K562 (cell line): ENCODE measurements around the gene ATP1A3. TPM values are rescaled to one million over a fixed set of nuclear protein-coding genes. Genes with fewer than 3 reads are reported as not detected.

Experiments used
- ATAC-seq: fragments of 200-7000 bp; cut with Tn5 transposase; 3 replicates; pipeline ENCODE4 v1.9.1; 2020; ENCODE audit warnings: moderate library complexity
- BruUV-seq: library from RNA; stranded (reverse); fragments of 400-500 nt; replicated peaks from 2 replicates; lab custom pipeline; 2021; lab: Mats Ljungman, UMichigan
- CTCF ChIA-PET: fragments of 300-600 bp; formaldehyde crosslinking; extraction: SDS; loops from one replicate; lab custom pipeline; 2021; ENCODE audit warnings: low intra/inter-chr PET ratio; lab: Yijun Ruan, JAX
- POLR2A ChIA-PET: fragments of 300-600, 350-650 bp; sonication (Branson Sonifier 250); formaldehyde crosslinking; extraction: SDS; loops from one replicate; lab custom pipeline; 2021; ENCODE audit warnings: antibody characterized with exemption, inconsistent platforms; lab: Yijun Ruan, JAX
- DNase-seq, 4 experiments: peaks; one replicate each; pipeline versions ENCODE4 v3.0.0 to v3.0.0-alpha.2; 2011 to 2018; ENCODE audit warnings: low spot score in 3 of 4, mixed read lengths in 3 of 4; ENCODE audit errors: extremely low read depth in 1 of 4
- FAIRE-seq: peaks from 2 replicates; lab custom pipeline; 2011; peaks lifted over from hg19 to GRCh38; lab: Jason Lieb, UNC
- H2AFZ ChIP-seq: 2 replicates; pipeline ENCODE4 v1.6.0; 2011; ENCODE audit warnings: low read depth, low read length, control low read depth, inconsistent platforms
- H3K27ac ChIP-seq: fragments of 200-600 bp; 3 replicates; pipeline ENCODE4 v1.8.0; 2011; ENCODE audit warnings: low read depth, mild to moderate bottlenecking, control low read depth, inconsistent platforms, low read length, moderate library complexity, mixed read lengths; ENCODE audit errors: extremely low read depth
- H3K27me3 ChIP-seq, 2 experiments: fragments of 300-600 bp in 1 of 2; 2 replicates in 1 of 2; 3 replicates in 1 of 2; pipeline versions ENCODE4 v1.6.0 to v1.8.0; 2011; ENCODE audit warnings: inconsistent platforms in 2 of 2, low read length in 2 of 2, mild to moderate bottlenecking in 1 of 2, mixed read lengths in 1 of 2, moderate library complexity in 1 of 2; ENCODE audit not compliant: control insufficient read depth in 2 of 2, insufficient read depth in 2 of 2
- H3K36me3 ChIP-seq: fragments of 300-600 bp; 3 replicates; pipeline ENCODE4 v1.8.0; 2011; ENCODE audit warnings: mild to moderate bottlenecking, low read length, inconsistent platforms; ENCODE audit not compliant: control insufficient read depth, insufficient read depth
- H3K4me1 ChIP-seq, 2 experiments: fragments of 200-600 bp in 1 of 2; replicated peaks in 1 of 2; 2 replicates in 1 of 2; 3 replicates in 1 of 2; pipeline versions ENCODE4 v1.5.1 to v1.8.0; 2011; ENCODE audit warnings: inconsistent platforms in 2 of 2, low read length in 2 of 2, mild to moderate bottlenecking in 1 of 2, mixed read lengths in 1 of 2, moderate library complexity in 1 of 2; ENCODE audit not compliant: control insufficient read depth in 2 of 2, insufficient read depth in 2 of 2
- H3K4me2 ChIP-seq: 2 replicates; pipeline ENCODE4 v1.6.1; 2011; ENCODE audit warnings: low read length, control low read depth, inconsistent platforms, mixed read lengths; ENCODE audit not compliant: insufficient read depth
- H3K4me3 ChIP-seq: fragments of 200-600 bp; sonication (generic), shearing (Covaris generic); 2 replicates; pipeline ENCODE4 v1.5.1; 2016; ENCODE audit warnings: control low read depth, inconsistent platforms
- H3K79me2 ChIP-seq: fragments of 200-600 bp; 3 replicates; pipeline ENCODE4 v1.8.0; 2011; ENCODE audit warnings: low read length, inconsistent platforms; ENCODE audit not compliant: control insufficient read depth, insufficient read depth
- H3K9ac ChIP-seq, 2 experiments: 2 replicates each; pipeline versions ENCODE4 v1.6.0 to v1.6.1; 2011; ENCODE audit warnings: low read depth in 2 of 2, low read length in 2 of 2, control low read depth in 1 of 2, inconsistent platforms in 1 of 2, mild to moderate bottlenecking in 1 of 2, mixed read lengths in 1 of 2; ENCODE audit not compliant: insufficient read depth in 1 of 2
- H3K9me1 ChIP-seq: one replicate; pipeline ENCODE4 v1.6.0; 2011; ENCODE audit warnings: inconsistent platforms, mild to moderate bottlenecking, low read length, moderate library complexity; ENCODE audit not compliant: control insufficient read depth, insufficient read depth
- H3K9me3 ChIP-seq: replicated peaks from 2 replicates; pipeline ENCODE4 v1.5.1; 2011; ENCODE audit warnings: low read depth, low read length, inconsistent platforms; ENCODE audit not compliant: control insufficient read depth, insufficient read depth
- H4K20me1 ChIP-seq: replicated peaks from 2 replicates; pipeline ENCODE4 v1.6.1; 2011; ENCODE audit warnings: low read length, inconsistent platforms, mixed read lengths; ENCODE audit not compliant: control insufficient read depth, insufficient read depth
- E2F6 ChIP-seq, 2 experiments: IDR thresholded peaks; 2 replicates each; pipeline ENCODE4 v1.6.1; 2011; ENCODE audit warnings: borderline replicate concordance in 1 of 2, control low read depth in 1 of 2, low read depth in 1 of 2, low read length in 1 of 2, mild to moderate bottlenecking in 1 of 2, mixed read lengths in 1 of 2, moderate library complexity in 1 of 2; ENCODE audit not compliant: insufficient read depth in 1 of 2, insufficient read length in 1 of 2, poor library complexity in 1 of 2, severe bottlenecking in 1 of 2; ENCODE audit errors: extremely low read depth in 1 of 2
- POLR2AphosphoS2 ChIP-seq: IDR thresholded peaks from 2 replicates; pipeline ENCODE4 v1.6.1; 2012; ENCODE audit warnings: low read length, improper control_type of control experiment
- THRB ChIP-seq: fragments of 450-650 bp; formaldehyde crosslinking; conservative IDR thresholded peaks from 2 replicates; pipeline ENCODE4 v1.4.0; 2022; ENCODE audit warnings: mild to moderate bottlenecking, missing genetic modification characterization
- ZBTB40 ChIP-seq, 2 experiments: fragments of 450-650 bp in 1 of 2; sonication (generic) in 1 of 2; formaldehyde crosslinking in 1 of 2; IDR thresholded peaks; 2 replicates each; pipeline versions ENCODE4 v1.7.1 to v1.9.0; 2016 to 2022; ENCODE audit warnings: inconsistent platforms in 1 of 2, mild to moderate bottlenecking in 1 of 2, missing genetic modification reagents in 1 of 2
- ZNF696 ChIP-seq: fragments of 250-450 bp; sonication (Bioruptor Pico); conservative IDR thresholded peaks from 2 replicates; pipeline ENCODE4 v1.4.0; 2020; ENCODE audit warnings: mild to moderate bottlenecking, moderate library complexity
- WGBS: fragments of 100-300 bp; shearing (Covaris generic); methylation state at CpG from one replicate; pipeline ENCODE4 v1.1.6; 2016; ENCODE audit warnings: low coverage, mixed read lengths; ENCODE audit not compliant: insufficient coverage; ENCODE audit errors: missing lambda C conversion rate; 5-methylcytosine and 5-hydroxymethylcytosine counted together
- in situ Hi-C: fragments of 300-500 bp; cut with MboI; formaldehyde crosslinking; loops from 4 replicates; pipeline ENCODE4 v1.15.0; 2018; ENCODE audit warnings: inconsistent platforms, mixed read lengths
- intact Hi-C: fragments of 100-400 bp; cut with micrococcal nuclease; formaldehyde crosslinking; loops from 2 replicates; pipeline ENCODE4 v1.14.2; 2022
- polyA plus RNA-seq, 8 experiments: library from polyadenylated mRNA; depleted of rRNA in 4 of 8; stranded (reverse) in 5 of 8; unstranded in 3 of 8; fragments of >200 nt; fragmentation: Nextera tagmentation in 2 of 8; fragmentation: Illumina TruSeq in 1 of 8; extraction: Ambion mirVana in 2 of 8; extraction: Trizol in 1 of 8; gene quantifications; 2 replicates each; pipeline versions ENCODE4 v1.2.1 to v1.2.3, GENCODE V29; 2011 to 2014; ENCODE audit warnings: inconsistent platforms in 1 of 8, missing spikeins in 1 of 8
- total RNA-seq, 7 experiments: library from RNA; depleted of rRNA in 6 of 7; stranded (reverse); fragments of >200 nt in 6 of 7; fragmentation: Illumina TruSeq in 2 of 7; extraction: Trizol in 2 of 7; gene quantifications; 2 replicates each; pipeline versions ENCODE4 v1.2.1 to v1.2.3, GENCODE V29; 2011 to 2021; ENCODE audit warnings: low replicate concordance in 1 of 7

Gene ATP1A3
- total and polyA plus RNA-seq, 9 of the 15 experiments (the other 6 are each of a cell fraction or from before 2014, with no cell fraction given) = 0.03 to 1.0 (median 0.17) TPM; not detected in 3

GRCh38 chr19:41999071-41999877 lies 5.2 kb upstream of the ATP1A3 start:
- WGBS = 35% methylated on average over 26 of the region's 55 CpGs
- no peaks in the 10 kb centered on the region for H3K9me1 ChIP-seq
- H3K9ac ChIP-seq = no peak overlapping the region
- ATAC-seq (no peak), FAIRE-seq (no peak), DNase-seq (no peak)
- intact Hi-C loops (no loop called here), in situ Hi-C loops (no loop called here)
- no peaks in the 10 kb centered on the region for H3K36me3 ChIP-seq
- no peak overlapping the region for H3K4me2 ChIP-seq
- no peaks in the 10 kb centered on the region for H3K79me2 ChIP-seq
- no TSS peak for BruUV-seq
- H3K27me3 ChIP-seq = peaks cover 15 to 73% of the 10 kb centered on the region in 2 experiments
- no peak overlapping the region for H2AFZ ChIP-seq
- no peaks in the 10 kb centered on the region for H3K9me3 ChIP-seq
- no peak overlapping the region for H3K4me3 ChIP-seq
- ChIA-PET CTCF (interaction anchor here (0.6 kb wide), 1 partner anchor 24 kb away, joined by 3 read pairs; no protein-coding TSS in a partner anchor), POLR2A (interaction anchor here (0.9 to 1.0 kb wide), 2 partner anchors 8 to 11 kb away, joined by 3 to 4 read pairs; no protein-coding TSS in a partner anchor)
- H4K20me1 ChIP-seq = peaks cover 8% of the 10 kb centered on the region; the same call in 1 of the 2 replicates
- H3K27ac ChIP-seq = no peak overlapping the region
- peaks cover 9 to 26% of the 10 kb centered on the region in 2 experiments; a peak in 4 of 5 replicates for H3K4me1 ChIP-seq
- TF ChIP-seq E2F6 (IDR thresholded peaks at IDR 0.05; ENCODE audit: borderline replicate concordance in 1 of 2, extremely low read depth in 1 of 2, insufficient read depth in 1 of 2, insufficient read length in 1 of 2, low read depth in 1 of 2, low read length in 1 of 2, poor library complexity in 1 of 2, severe bottlenecking in 1 of 2) (peak in 1 of 2 experiments; percentile 10), THRB (CRISPR knock-in tag) (0 out of 2 replicates have a peak, but pooled peaks have one; percentile 54), ZNF696 (CRISPR knock-in tag) (no peak), ZBTB40 (IDR thresholded peaks at IDR 0.05) (no peak), ZBTB40 (CRISPR knock-in tag; IDR thresholded peaks at IDR 0.05) (no peak), POLR2AphosphoS2 (no peak)
